K562 (cell line): ENCODE measurements around the gene NDRG3. TPM values are rescaled to one million over a fixed set of nuclear protein-coding genes. Genes with fewer than 3 reads are reported as not detected.

ENCODE experiments used
- ARID1B ChIP-seq: fragments of 450-650 bp; IDR thresholded peaks from 2 replicates; pipeline ENCODE4 v1.6.1; 2016; ENCODE audit warnings: antibody characterized with exemption, mild to moderate bottlenecking, inconsistent platforms
- ATF7 ChIP-seq: fragments of 450-650 bp; IDR thresholded peaks from 2 replicates; pipeline ENCODE4 v1.7.1; 2014; ENCODE audit warnings: mild to moderate bottlenecking, moderate library complexity
- CBFA2T2 ChIP-seq: fragments of 450-650 bp; conservative IDR thresholded peaks from 2 replicates; pipeline ENCODE4 v1.6.1; 2017; ENCODE audit warnings: mild to moderate bottlenecking
- CBFA2T3 ChIP-seq: fragments of 450-650 bp; IDR thresholded peaks from 2 replicates; pipeline ENCODE4 v1.6.1; 2017
- CC2D1A ChIP-seq: fragments of 450-650 bp; IDR thresholded peaks from 2 replicates; pipeline ENCODE4 v1.6.1; 2017; ENCODE audit warnings: mild to moderate bottlenecking
- CREB1 ChIP-seq, 2 experiments: sonication (generic) in 1 of 2; formaldehyde crosslinking in 1 of 2; IDR thresholded peaks; 2 replicates each; pipeline versions ENCODE4 v1.6.1 to v1.8.0; 2012 to 2022; ENCODE audit warnings: inconsistent platforms in 1 of 2, mild to moderate bottlenecking in 1 of 2, missing genetic modification reagents in 1 of 2, moderate library complexity in 1 of 2
- CREB3L1 ChIP-seq: fragments of 450-650 bp; IDR thresholded peaks from 2 replicates; pipeline ENCODE4 v1.6.1; 2014; ENCODE audit warnings: low read depth, mild to moderate bottlenecking, moderate library complexity, borderline replicate concordance
- CTBP1 ChIP-seq: fragments of 450-650 bp; IDR thresholded peaks from 2 replicates; pipeline ENCODE4 v1.6.1; 2016; ENCODE audit warnings: borderline replicate concordance
- DPF2 ChIP-seq: fragments of 450-650 bp; IDR thresholded peaks from 2 replicates; pipeline ENCODE4 v1.6.1; 2016
- EP300 ChIP-seq: IDR thresholded peaks from 2 replicates; pipeline ENCODE4 v1.6.1; 2012; ENCODE audit warnings: low read length, improper control_type of control experiment
- FOXA1 ChIP-seq: fragments of 450-650 bp; IDR thresholded peaks from 2 replicates; pipeline ENCODE4 v1.6.1; 2016; ENCODE audit warnings: mild to moderate bottlenecking, borderline replicate concordance
- IRF2 ChIP-seq: sonication (generic); formaldehyde crosslinking; IDR thresholded peaks from 2 replicates; pipeline ENCODE4 v1.8.1; 2022; ENCODE audit warnings: mild to moderate bottlenecking, missing genetic modification reagents
- KLF16 ChIP-seq: IDR thresholded peaks from 2 replicates; pipeline ENCODE4 v1.6.1; 2016; ENCODE audit warnings: antibody characterized with exemption
- MTA2 ChIP-seq: fragments of 450-650 bp; IDR thresholded peaks from 2 replicates; pipeline ENCODE4 v1.6.1; 2016; ENCODE audit warnings: low read depth
- NCOR1 ChIP-seq: fragments of 450-650 bp; IDR thresholded peaks from 2 replicates; pipeline ENCODE4 v1.6.1; 2016; ENCODE audit warnings: mild to moderate bottlenecking, moderate library complexity
- NONO ChIP-seq, 2 experiments: fragments of 200-400 bp in 1 of 2; fragments of 450-650 bp in 1 of 2; formaldehyde crosslinking in 1 of 2; IDR thresholded peaks; 2 replicates each; pipeline ENCODE4 v1.6.1; 2017; ENCODE audit warnings: low read depth in 2 of 2, mild to moderate bottlenecking in 2 of 2, moderate library complexity in 2 of 2, low read length in 1 of 2
- POLR2AphosphoS5 ChIP-seq: IDR thresholded peaks from 2 replicates; pipeline ENCODE4 v1.6.1; 2011; ENCODE audit warnings: mild to moderate bottlenecking, low read depth, low read length, moderate library complexity; ENCODE audit not compliant: control insufficient read depth, insufficient read depth
- PPARD ChIP-seq: fragments of 250-450 bp; sonication (Bioruptor Pico); IDR thresholded peaks from 2 replicates; pipeline ENCODE4 v1.8.0; 2022; ENCODE audit warnings: inconsistent platforms, mild to moderate bottlenecking, moderate library complexity
- SMAD4 ChIP-seq: fragments of 250-450 bp; sonication (Bioruptor Pico); conservative IDR thresholded peaks from 2 replicates; pipeline ENCODE4 v1.8.0; 2021; ENCODE audit warnings: inconsistent platforms, mild to moderate bottlenecking, moderate library complexity
- SMARCA4 ChIP-seq: fragments of 450-650 bp; IDR thresholded peaks from 2 replicates; pipeline ENCODE4 v1.6.1; 2016
- STAT5A ChIP-seq: IDR thresholded peaks from 2 replicates; pipeline ENCODE4 v1.6.1; 2012; ENCODE audit warnings: low read length, inconsistent platforms, borderline replicate concordance
- TBP ChIP-seq: optimal IDR thresholded peaks from 2 replicates; pipeline ENCODE3; 2011; ENCODE audit warnings: low read depth, low read length, improper control_type of control experiment
- TCF3 ChIP-seq: sonication (generic); formaldehyde crosslinking; IDR thresholded peaks from 2 replicates; pipeline ENCODE4 v1.4.0; 2020; ENCODE audit warnings: mild to moderate bottlenecking, missing genetic modification reagents
- TCF7 ChIP-seq: sonication (generic); IDR thresholded peaks from 2 replicates; pipeline ENCODE4 v1.6.1; 2016; ENCODE audit warnings: antibody characterized with exemption, borderline replicate concordance
- TRIM24 ChIP-seq, 2 experiments: fragments of 450-650 bp; IDR thresholded peaks; 2 replicates each; pipeline ENCODE4 v1.6.1; 2016
- ZBTB2 ChIP-seq: fragments of 450-650 bp; IDR thresholded peaks from 2 replicates; pipeline ENCODE4 v1.6.1; 2016; ENCODE audit warnings: antibody characterized with exemption
- ZNF12 ChIP-seq: sonication (generic); formaldehyde crosslinking; IDR thresholded peaks from 2 replicates; pipeline ENCODE4 v1.4.0; 2020; ENCODE audit warnings: mild to moderate bottlenecking, missing genetic modification reagents
- ZNF232 ChIP-seq: sonication (generic); formaldehyde crosslinking; IDR thresholded peaks from 2 replicates; pipeline ENCODE4 v1.8.0; 2022; ENCODE audit warnings: mild to moderate bottlenecking, missing genetic modification reagents
- ZNF24 ChIP-seq: fragments of 450-650 bp; IDR thresholded peaks from 2 replicates; pipeline ENCODE4 v1.6.1; 2016
- ZNF668 ChIP-seq: fragments of 250-450 bp; sonication (Bioruptor Pico); IDR thresholded peaks from 2 replicates; pipeline ENCODE4 v1.8.0; 2022; ENCODE audit warnings: mild to moderate bottlenecking, inconsistent platforms
- polyA plus RNA-seq, 8 experiments: library from polyadenylated mRNA; depleted of rRNA in 4 of 8; stranded (reverse) in 5 of 8; unstranded in 3 of 8; fragments of >200 nt; fragmentation: Nextera tagmentation in 2 of 8; fragmentation: Illumina TruSeq in 1 of 8; extraction: Ambion mirVana in 2 of 8; extraction: Trizol in 1 of 8; gene quantifications; 2 replicates each; pipeline versions ENCODE4 v1.2.1 to v1.2.3, GENCODE V29; 2011 to 2014; ENCODE audit warnings: inconsistent platforms in 1 of 8, missing spikeins in 1 of 8
- total RNA-seq, 7 experiments: library from RNA; depleted of rRNA in 6 of 7; stranded (reverse); fragments of >200 nt in 6 of 7; fragmentation: Illumina TruSeq in 2 of 7; extraction: Trizol in 2 of 7; gene quantifications; 2 replicates each; pipeline versions ENCODE4 v1.2.1 to v1.2.3, GENCODE V29; 2011 to 2021; ENCODE audit warnings: low replicate concordance in 1 of 7

The NDRG3 gene
- total and polyA plus RNA-seq, 9 of the 15 experiments (the other 6 are each of a cell fraction or from before 2014, with no cell fraction given), result 14.6 to 39.4 (median 24.4) TPM

- TF ChIP-seq ZBTB2, result peak; percentile 53; the same call in 1 of the 2 replicates
- TF ChIP-seq CREB3L1, result no peak; the same call in 1 of the 2 replicates
- TF ChIP-seq ZNF668, result no peak
- TF ChIP-seq FOXA1, result peak; percentile 76
- no peak for TF ChIP-seq ZNF12 (CRISPR knock-in tag)
- TF ChIP-seq EP300, result peak; percentile 71; the same call in 1 of the 2 replicates
- peak; percentile 73 for TF ChIP-seq STAT5A
- TF ChIP-seq PPARD (CRISPR knock-in tag), result no peak
- peak; percentile 95 for TF ChIP-seq CBFA2T3
- peak; percentile 84 for TF ChIP-seq SMARCA4
- TF ChIP-seq DPF2, result peak; percentile 88
- TF ChIP-seq CBFA2T2, result peak; percentile 92
- TF ChIP-seq KLF16, result peak; percentile 81; the same call in 1 of the 2 replicates
- TF ChIP-seq NCOR1, result peak; percentile 77
- no peak for TF ChIP-seq ZNF232
- no peak for TF ChIP-seq ATF7
- TF ChIP-seq ZNF24, result no peak
- TF ChIP-seq TCF3 (CRISPR knock-in tag), result peak; percentile 87
- peak; percentile 75; the same call in 1 of the 2 replicates for TF ChIP-seq CC2D1A
- TF ChIP-seq MTA2, result 0 out of 2 replicates have a peak, but pooled peaks have one; percentile 32
- peak; percentile 38; the same call in 1 of the 2 replicates for TF ChIP-seq CREB1 (IDR thresholded peaks at IDR 0.05)
- TF ChIP-seq CREB1 (CRISPR knock-in tag; IDR thresholded peaks at IDR 0.05), result no peak
- peak; percentile 88 for TF ChIP-seq POLR2AphosphoS5
- peak; percentile 90 for TF ChIP-seq ARID1B
- TF ChIP-seq TRIM24 (IDR thresholded peaks at IDR 0.05), result peak; percentile 60 to 77; a peak in 2 of 4 replicates
- no peak for TF ChIP-seq TBP
- TF ChIP-seq IRF2 (CRISPR knock-in tag), result no peak
- TF ChIP-seq SMAD4 (CRISPR knock-in tag), result peak; percentile 53; the same call in 1 of the 2 replicates
- no peak for TF ChIP-seq NONO (IDR thresholded peaks at IDR 0.05; ENCODE audit: low read depth in 2 of 2, low read length in 1 of 2)
- peak; percentile 38; the same call in 1 of the 2 replicates for TF ChIP-seq TCF7
- peak; percentile 90 for TF ChIP-seq CTBP1
Observed at GRCh38 chr20:36770680-36771079, 24.8 kb upstream of the NDRG3 start (continued).
